ENCODE results near the gene LMNTD1. TPM values are rescaled to one million over a fixed set of nuclear protein-coding genes. Genes with fewer than 3 reads are reported as not detected.

The LMNTD1 gene
- total RNA-seq, 2 experiments from 2014 or later, result not detected

DNA sequence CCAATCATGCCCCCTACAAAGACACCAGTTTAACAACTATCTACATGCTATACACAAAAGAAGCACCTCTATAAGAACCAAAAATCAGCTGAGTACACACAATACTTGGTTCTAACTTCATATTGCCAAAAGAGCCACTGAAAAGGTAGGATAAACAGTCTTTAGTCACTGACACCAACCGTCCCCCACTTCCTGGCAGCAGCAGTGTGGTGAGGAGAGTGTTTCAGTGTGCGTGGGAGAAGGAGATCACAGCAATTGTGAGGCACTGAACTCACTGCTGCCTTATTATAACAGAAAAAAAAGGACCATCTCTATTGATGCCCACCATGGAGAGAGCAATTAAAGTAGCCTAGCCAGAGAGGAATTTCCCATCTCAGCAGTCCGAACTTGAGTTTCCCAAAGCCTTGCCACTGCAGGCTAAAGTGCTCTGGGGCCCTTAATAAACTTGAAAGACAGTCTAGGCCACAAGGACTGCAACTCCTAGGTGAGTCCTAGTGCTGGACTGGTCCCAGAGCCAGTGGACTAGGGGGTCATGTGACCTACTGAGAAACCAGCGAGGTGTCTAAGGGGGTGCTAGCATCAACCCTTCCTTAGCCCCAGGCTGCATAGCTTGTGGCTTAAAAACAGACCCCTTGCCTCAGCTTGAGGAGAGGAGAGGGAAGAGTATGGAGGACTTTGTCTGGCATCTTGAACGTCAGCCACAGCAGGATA lies 37.1 kb upstream of the LMNTD1 start:
- Histone ChIP-seq H3K9me3 (ENCODE audit: control insufficient read depth in 1 of 2, insufficient read depth in 1 of 2, low read length in 2 of 2) (peaks cover 0 to 3% of the 10 kb centered on the region in 2 experiments), H3K4me3 (ENCODE audit: low read length) (no peak overlapping the region), H3K36me3 (ENCODE audit: insufficient read depth, low read length) (no peaks in the 10 kb centered on the region), H3K27ac (ENCODE audit: low read depth in 1 of 2, low read length in 2 of 2) (peak overlapping the region in 1 of 2 donors; percentile 15), H3K27me3 (ENCODE audit: control insufficient read depth in 1 of 2, insufficient read depth in 2 of 2, low read length in 2 of 2) (no peaks in the 10 kb centered on the region), H3K4me1 (ENCODE audit: insufficient read depth, low read length) (peaks cover 14% of the 10 kb centered on the region)
- Mint-ChIP-seq H3K27me3 (no peaks in the 10 kb centered on the region), H3K36me3 (ENCODE audit: low read depth) (peaks cover under 1% of the 10 kb centered on the region), H3K27ac (peak overlapping the region; percentile 89), H3K9me3 (peaks cover 2% of the 10 kb centered on the region), H3K4me1 (ENCODE audit: low read depth) (peaks cover 57% of the 10 kb centered on the region), H3K4me3 (peak overlapping the region; percentile 12)
- peak in 8 of 14 experiments; percentile 3 to 50 (median 18) for DNase-seq
- POLR2A ChIA-PET, result no interaction called here
- CTCF ChIA-PET, result no interaction called here
- intact Hi-C loops (cut with DNase I, micrococcal nuclease), result loop anchor here in 1 of 2 experiments (1.0 kb wide), 1 partner anchor 270 kb away; no protein-coding TSS in a partner anchor
- ATAC-seq (ENCODE audit: poor library complexity), result peak; percentile 94
- no peak for TF ChIP-seq CTCF (IDR thresholded peaks at IDR 0.05)

DNA sequence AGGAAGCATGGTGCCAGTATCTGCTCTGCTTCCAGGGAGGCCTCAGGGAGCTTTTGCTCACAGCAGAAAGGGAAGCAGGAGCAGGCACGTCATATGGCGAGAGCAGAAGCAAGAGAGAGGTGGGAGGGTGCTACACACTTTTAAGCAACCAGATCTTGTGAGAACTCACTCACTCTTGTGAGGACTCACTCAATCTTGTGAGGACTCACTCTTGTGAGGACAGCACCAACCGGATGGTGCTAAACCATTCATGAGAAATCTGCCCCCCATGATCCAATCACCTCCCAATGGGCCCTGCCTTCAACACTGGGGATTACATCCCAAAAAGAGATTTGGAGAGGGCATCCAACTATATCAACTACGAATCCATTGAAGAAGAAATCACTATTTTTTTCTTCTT lies 34.3 kb upstream of the LMNTD1 start:
- Mint-ChIP-seq H3K9me3 (no peaks in the 10 kb centered on the region), H3K36me3 (ENCODE audit: low read depth) (no peaks in the 10 kb centered on the region), H3K4me1 (ENCODE audit: low read depth) (peaks cover 50% of the 10 kb centered on the region), H3K27ac (no peak overlapping the region), H3K27me3 (no peaks in the 10 kb centered on the region), H3K4me3 (no peak overlapping the region)
- Histone ChIP-seq H3K9me3 (ENCODE audit: control insufficient read depth in 1 of 2, insufficient read depth in 1 of 2, low read length in 2 of 2) (peaks cover 0 to under 1% of the 10 kb centered on the region in 2 experiments), H3K36me3 (ENCODE audit: insufficient read depth, low read length) (no peaks in the 10 kb centered on the region), H3K4me1 (ENCODE audit: insufficient read depth, low read length) (peaks cover 14% of the 10 kb centered on the region), H3K27me3 (ENCODE audit: control insufficient read depth in 1 of 2, insufficient read depth in 2 of 2, low read length in 2 of 2) (peaks cover 0 to 3% of the 10 kb centered on the region in 2 experiments), H3K4me3 (ENCODE audit: low read length) (no peak overlapping the region), H3K27ac (ENCODE audit: low read depth in 1 of 2, low read length in 2 of 2) (no peak overlapping the region)
- POLR2A ChIA-PET, result no interaction called here
- TF ChIP-seq CTCF (IDR thresholded peaks at IDR 0.05), result no peak
- no peak for DNase-seq
- ATAC-seq (ENCODE audit: poor library complexity), result no peak
- intact Hi-C loops (cut with DNase I, micrococcal nuclease), result no loop called here
- CTCF ChIA-PET, result no interaction called here

GRCh38 chr12:25585662-25586061 lies 32.6 kb upstream of the LMNTD1 start:
- intact Hi-C loops (cut with DNase I, micrococcal nuclease), result no loop called here
- Histone ChIP-seq H3K36me3 (ENCODE audit: insufficient read depth, low read length) (no peaks in the 10 kb centered on the region), H3K9me3 (ENCODE audit: control insufficient read depth in 1 of 2, insufficient read depth in 1 of 2, low read length in 2 of 2) (no peaks in the 10 kb centered on the region), H3K27ac (ENCODE audit: low read depth in 1 of 2, low read length in 2 of 2) (no peak overlapping the region), H3K27me3 (ENCODE audit: control insufficient read depth in 1 of 2, insufficient read depth in 2 of 2, low read length in 2 of 2) (peaks cover 0 to 3% of the 10 kb centered on the region in 2 experiments), H3K4me1 (ENCODE audit: insufficient read depth, low read length) (peaks cover 6% of the 10 kb centered on the region), H3K4me3 (ENCODE audit: low read length) (no peak overlapping the region)
- peaks cover 33% of the 10 kb centered on the region for H3K4me1 Mint-ChIP-seq (ENCODE audit: low read depth)
- no peak overlapping the region for H3K27ac Mint-ChIP-seq
- no peaks in the 10 kb centered on the region for H3K27me3 Mint-ChIP-seq
- no peaks in the 10 kb centered on the region for H3K36me3 Mint-ChIP-seq (ENCODE audit: low read depth)
- TF ChIP-seq CTCF (IDR thresholded peaks at IDR 0.05), result no peak
- POLR2A ChIA-PET, result no interaction called here
- no peak overlapping the region for H3K4me3 Mint-ChIP-seq
- DNase-seq (no peak), ATAC-seq (ENCODE audit: poor library complexity) (no peak)
- CTCF ChIA-PET, result no interaction called here
- no peaks in the 10 kb centered on the region for H3K9me3 Mint-ChIP-seq
